C4-2B (cell line): ENCODE data around the gene MKI67.

Experiments
- H3K27ac ChIP-seq: fragments of 450-650 bp; 2 replicates; pipeline ENCODE4 v1.5.1; 2017
- CTCF ChIP-seq: fragments of 450-650 bp; conservative IDR thresholded peaks from 2 replicates; pipeline ENCODE4 v1.5.1; 2017; ENCODE audit warnings: mild to moderate bottlenecking
- ZFX ChIP-seq: fragments of 450-650 bp; IDR thresholded peaks from 2 replicates; pipeline ENCODE4 v1.6.1; 2017

Gene MKI67

GRCh38 chr10:128061306-128062300, 64.6 kb downstream of the MKI67 start:
- TF ChIP-seq CTCF, result no peak
- no peak for TF ChIP-seq ZFX
- H3K27ac ChIP-seq, result no peak overlapping the region

GRCh38 chr10:128060341-128061250, 65.6 kb downstream of the MKI67 start:
- no peak overlapping the region for H3K27ac ChIP-seq
- TF ChIP-seq ZFX, result no peak
- no peak for TF ChIP-seq CTCF

DNA sequence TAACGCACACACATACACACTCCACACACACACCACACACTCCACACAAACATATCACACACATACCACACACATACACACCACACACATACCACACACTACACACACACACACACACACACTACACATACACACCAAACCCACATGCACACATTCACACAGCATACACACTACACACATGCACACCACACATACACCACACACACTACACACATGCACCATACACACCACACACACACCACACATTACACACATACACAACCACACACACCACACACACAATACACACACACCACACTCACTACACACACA, 66.3 kb downstream of the MKI67 start:
- no peak overlapping the region for H3K27ac ChIP-seq
- no peak for TF ChIP-seq CTCF
- TF ChIP-seq ZFX, result no peak

DNA sequence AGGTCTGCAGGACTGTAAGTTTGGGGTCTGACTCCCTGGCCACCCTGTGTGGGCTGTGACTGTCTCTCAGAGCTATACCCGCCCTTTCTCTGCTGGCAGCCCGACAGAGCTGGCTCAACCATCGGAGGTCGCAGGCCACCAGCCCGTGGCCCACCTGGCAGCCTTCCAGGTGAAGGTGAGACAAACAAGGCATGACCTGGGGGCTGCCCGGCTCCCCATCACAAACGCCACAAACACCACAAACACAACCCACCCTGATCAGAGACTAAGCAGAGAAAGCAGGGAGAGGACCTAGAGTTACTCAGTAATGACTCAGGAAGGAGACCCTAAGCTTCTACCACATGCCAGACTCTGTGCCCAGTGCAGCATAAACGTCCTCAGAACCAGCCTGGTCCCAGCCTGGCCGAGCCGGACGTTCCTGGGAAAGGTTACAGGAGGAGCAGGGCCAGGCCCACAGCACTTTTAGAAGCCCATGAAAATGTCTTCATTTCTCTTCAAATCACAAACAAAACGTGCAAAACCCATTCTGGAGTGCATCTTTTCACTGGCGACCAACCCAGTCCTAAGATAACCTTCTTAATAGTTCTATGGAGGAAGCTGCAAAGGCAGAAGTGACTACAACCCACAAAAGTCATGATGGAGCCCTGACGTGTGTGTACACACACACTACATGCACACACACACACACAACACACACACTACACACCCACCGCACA, 66.8 kb downstream of the MKI67 start:
- TF ChIP-seq CTCF, result no peak
- TF ChIP-seq ZFX, result no peak
- no peak overlapping the region for H3K27ac ChIP-seq

GRCh38 chr10:128058750-128059134, 67.5 kb downstream of the MKI67 start:
- H3K27ac ChIP-seq, result no peak overlapping the region

DNA sequence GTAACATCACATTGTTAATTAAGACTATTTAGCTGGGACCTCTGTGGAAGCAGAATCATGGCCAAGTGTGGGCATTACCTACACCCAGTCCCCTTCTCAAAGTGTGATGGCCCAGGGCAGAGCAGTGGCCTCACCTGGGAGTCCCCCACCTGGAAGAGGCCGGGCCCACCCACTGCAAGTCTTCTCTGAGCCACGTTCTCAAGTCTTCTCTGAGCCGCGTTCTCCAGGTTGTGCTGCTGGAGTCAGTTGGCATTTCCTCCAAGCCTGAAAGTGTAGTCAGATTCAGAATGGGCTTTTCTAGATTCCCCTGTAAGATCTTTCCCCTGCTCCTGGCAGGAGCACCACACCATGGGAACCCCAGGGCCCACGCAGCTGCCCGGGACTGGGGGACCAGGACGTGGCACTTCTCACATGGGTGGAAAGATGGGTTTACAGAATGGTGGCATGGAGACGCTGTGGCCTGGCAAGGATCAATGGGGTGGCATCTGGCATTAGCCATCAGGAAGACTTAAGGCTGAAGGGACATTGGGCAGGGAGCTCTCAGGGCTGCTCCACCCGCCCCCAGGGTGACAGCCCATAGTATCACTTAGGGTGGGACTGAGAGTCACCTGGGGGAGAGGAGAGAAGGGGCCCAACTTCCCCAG, 68.0 kb downstream of the MKI67 start:
- no peak for TF ChIP-seq CTCF
- TF ChIP-seq ZFX, result no peak
- H3K27ac ChIP-seq, result no peak overlapping the region

More at GRCh38 chr10:128058750-128059134, 67.5 kb downstream of the MKI67 start:
- no peak for TF ChIP-seq CTCF
- TF ChIP-seq ZFX, result no peak
